Measurements from ENCODE around the gene EXO5. TPM values are rescaled to one million over a fixed set of nuclear protein-coding genes. Genes with fewer than 3 reads are reported as not detected.

The EXO5 gene
- total and polyA plus RNA-seq, 2 donors = 6.8 to 9.7 TPM

DNA sequence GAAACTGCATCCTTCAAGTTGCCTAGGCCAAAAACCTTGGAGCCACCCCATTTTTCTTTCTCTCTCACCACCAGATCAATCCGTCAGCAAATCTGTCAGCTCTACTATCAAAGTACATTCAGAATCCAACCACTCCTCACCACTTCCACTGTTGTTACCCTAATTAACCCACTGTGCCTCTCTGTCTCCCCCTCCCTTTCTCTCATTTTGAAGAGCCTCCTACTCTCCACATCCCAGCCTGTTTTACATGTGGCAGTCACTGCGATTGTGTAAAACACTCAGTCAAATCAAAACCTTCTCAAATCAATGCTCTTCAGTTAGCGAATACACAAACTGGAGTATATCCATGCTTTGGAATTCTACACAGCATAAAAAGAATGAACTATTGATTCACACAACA is 55.9 kb downstream of the EXO5 start:
- Histone ChIP-seq H3K27ac (ENCODE audit: low read depth) (no peak overlapping the region), H3K4me3 (ENCODE audit: low read depth, low read length) (no peak overlapping the region), H3K4me1 (ENCODE audit: insufficient read depth) (no peaks in the 10 kb centered on the region), H3K36me3 (ENCODE audit: insufficient read depth) (no peaks in the 10 kb centered on the region)
- 75% methylated on average over 3 of the region's 3 CpGs for WGBS
- DNase-seq (ENCODE audit: extremely low spot score) = no peak

DNA sequence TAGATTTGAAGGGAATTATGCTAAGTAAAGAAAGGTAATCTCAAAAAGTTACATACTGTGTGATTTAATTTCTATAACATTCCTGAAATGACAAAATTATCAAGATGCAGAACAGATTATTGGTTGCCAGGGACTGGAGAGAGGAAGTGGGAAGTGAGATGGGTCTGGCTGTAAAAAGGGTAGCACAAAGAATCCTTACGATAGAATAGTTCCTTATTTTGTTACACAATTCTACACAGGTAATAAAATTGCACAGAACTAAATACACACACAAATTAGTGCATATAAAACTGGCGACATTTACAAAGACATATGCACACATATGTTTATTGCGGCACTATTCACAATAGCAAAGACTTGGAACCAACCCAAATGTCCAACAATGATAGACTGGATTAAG is 56.3 kb downstream of the EXO5 start:
- no peak overlapping the region for H3K27ac ChIP-seq (ENCODE audit: low read depth)
- no peak overlapping the region for H3K4me3 ChIP-seq (ENCODE audit: low read depth, low read length)
- WGBS = 87% methylated on average over 3 of the region's 3 CpGs
- H3K4me1 ChIP-seq (ENCODE audit: insufficient read depth) = no peaks in the 10 kb centered on the region
- DNase-seq (ENCODE audit: extremely low spot score) = no peak
- no peaks in the 10 kb centered on the region for H3K36me3 ChIP-seq (ENCODE audit: insufficient read depth)

Small RNAs within 50 kb of the gene (small RNA-seq; reads per million reads assigned to genes)
- gene AL356379.1 = not detected

Other genes starting within 250 kb of the EXO5 start
- gene COL9A2, start 191.5 kb upstream of the EXO5 start, total RNA-seq = 8.7 TPM
- 11.2 TPM for gene COL9A2, start 191.5 kb upstream of the EXO5 start, polyA plus RNA-seq
- 17.0 TPM for gene SMAP2, start 135.0 kb upstream of the EXO5 start, total RNA-seq
- gene SMAP2, start 135.0 kb upstream of the EXO5 start, polyA plus RNA-seq = 47.3 TPM
- 6.6 TPM for gene ZFP69B, start 58.3 kb upstream of the EXO5 start, total RNA-seq
- gene ZFP69B, start 58.3 kb upstream of the EXO5 start, polyA plus RNA-seq = 0.89 TPM
- 8.6 TPM for gene ZFP69, start 31.5 kb upstream of the EXO5 start, total RNA-seq
- gene ZFP69, start 31.5 kb upstream of the EXO5 start, polyA plus RNA-seq = 2.8 TPM
- gene ZNF684, start 22.9 kb downstream of the EXO5 start, total RNA-seq = 9.9 TPM
- gene ZNF684, start 22.9 kb downstream of the EXO5 start, polyA plus RNA-seq = 3.2 TPM
- gene RIMS3, start 156.9 kb downstream of the EXO5 start, total RNA-seq = 3.1 TPM
- 4.0 TPM for gene RIMS3, start 156.9 kb downstream of the EXO5 start, polyA plus RNA-seq
- 43.8 TPM for gene NFYC, start 182.9 kb downstream of the EXO5 start, total RNA-seq
- gene NFYC, start 182.9 kb downstream of the EXO5 start, polyA plus RNA-seq = 52.3 TPM